Astrocyte of the cerebellum (primary cell): ENCODE data around the gene ESPNL.
"Not testable (repeated sequence)": the region's sequence is repeated elsewhere in the genome, so short reads cannot be mapped to it uniquely, and the experiment has no call there.

Experiments
- DNase-seq: peaks from one replicate; pipeline ENCODE4 v3.0.0-alpha.2; 2011; ENCODE audit warnings: low read depth
- H3K4me3 ChIP-seq: 2 replicates; pipeline ENCODE4 v1.5.1; 2011; ENCODE audit warnings: mild to moderate bottlenecking, low read depth, low read length, moderate library complexity
- in situ Hi-C: cut with HindIII; loops from 2 replicates; pipeline ENCODE4 v1.10.0; 2017; ENCODE audit warnings: low sequenced_read_pairs
- TF ChIP-seq, protein P1 (sequence below): IDR thresholded peaks from 2 replicates; pipeline ENCODE4 v1.5.1; 2012; ENCODE audit warnings: low read length, low read depth, moderate library complexity, mild to moderate bottlenecking; ENCODE audit errors: missing control alignments

ESPNL gene, protein sequence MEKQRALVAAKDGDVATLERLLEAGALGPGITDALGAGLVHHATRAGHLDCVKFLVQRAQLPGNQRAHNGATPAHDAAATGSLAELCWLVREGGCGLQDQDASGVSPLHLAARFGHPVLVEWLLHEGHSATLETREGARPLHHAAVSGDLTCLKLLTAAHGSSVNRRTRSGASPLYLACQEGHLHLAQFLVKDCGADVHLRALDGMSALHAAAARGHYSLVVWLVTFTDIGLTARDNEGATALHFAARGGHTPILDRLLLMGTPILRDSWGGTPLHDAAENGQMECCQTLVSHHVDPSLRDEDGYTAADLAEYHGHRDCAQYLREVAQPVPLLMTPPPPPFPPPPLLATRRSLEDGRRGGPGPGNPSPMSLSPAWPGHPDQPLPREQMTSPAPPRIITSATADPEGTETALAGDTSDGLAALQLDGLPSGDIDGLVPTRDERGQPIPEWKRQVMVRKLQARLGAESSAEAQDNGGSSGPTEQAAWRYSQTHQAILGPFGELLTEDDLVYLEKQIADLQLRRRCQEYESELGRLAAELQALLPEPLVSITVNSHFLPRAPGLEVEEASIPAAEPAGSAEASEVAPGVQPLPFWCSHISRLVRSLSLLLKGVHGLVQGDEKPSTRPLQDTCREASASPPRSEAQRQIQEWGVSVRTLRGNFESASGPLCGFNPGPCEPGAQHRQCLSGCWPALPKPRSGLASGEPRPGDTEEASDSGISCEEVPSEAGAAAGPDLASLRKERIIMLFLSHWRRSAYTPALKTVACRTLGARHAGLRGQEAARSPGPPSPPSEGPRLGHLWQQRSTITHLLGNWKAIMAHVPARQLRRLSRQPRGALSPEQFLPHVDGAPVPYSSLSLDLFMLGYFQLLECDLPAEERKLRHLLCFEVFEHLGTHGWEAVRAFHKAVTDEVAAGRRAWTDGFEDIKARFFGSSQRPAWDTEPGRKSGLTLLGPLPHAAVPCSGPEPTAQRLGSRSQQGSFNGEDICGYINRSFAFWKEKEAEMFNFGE

DNA sequence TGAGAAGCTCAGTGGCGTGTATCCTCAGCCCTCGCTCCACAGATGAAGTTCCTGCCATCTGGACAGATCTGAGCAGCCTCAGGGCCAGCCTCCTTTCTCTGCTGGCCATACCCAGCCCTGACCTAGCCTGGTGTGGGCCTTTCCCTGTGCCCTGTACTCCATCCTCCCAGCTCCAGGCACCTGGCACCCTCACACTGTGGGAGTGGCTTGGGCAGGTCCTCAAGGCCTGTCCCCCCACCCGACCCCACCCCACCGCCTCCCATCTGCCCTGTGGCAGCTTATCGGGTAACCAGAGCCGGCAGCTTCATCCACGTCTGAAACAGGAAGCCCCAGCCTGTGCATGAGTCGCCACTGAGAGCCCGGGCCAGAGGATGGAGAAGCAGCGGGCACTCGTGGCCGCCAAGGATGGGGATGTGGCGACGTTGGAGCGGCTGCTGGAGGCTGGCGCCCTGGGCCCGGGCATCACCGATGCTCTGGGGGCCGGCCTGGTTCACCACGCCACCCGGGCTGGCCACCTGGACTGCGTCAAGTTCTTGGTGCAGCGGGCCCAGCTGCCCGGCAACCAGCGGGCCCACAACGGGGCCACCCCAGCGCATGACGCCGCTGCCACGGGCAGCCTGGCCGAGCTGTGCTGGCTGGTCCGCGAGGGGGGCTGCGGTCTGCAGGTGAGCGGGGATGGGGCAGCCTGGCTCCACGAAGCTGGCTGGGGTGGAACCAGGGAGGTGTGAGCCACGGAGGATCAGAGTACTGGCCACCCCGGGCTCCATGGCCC, at the start of gene ESPNL:
Gene ESPNL, plus strand, starts transcription at position 292 of the 772 bp plus-strand sequence. Its CDS starts 80 bp downstream, at position 372.
- no peak within 1 kb of the TSS for H3K4me3 ChIP-seq
- in situ Hi-C loops, result no loop called here
- DNase-seq, result no peak
- TF ChIP-seq, protein P1, sequence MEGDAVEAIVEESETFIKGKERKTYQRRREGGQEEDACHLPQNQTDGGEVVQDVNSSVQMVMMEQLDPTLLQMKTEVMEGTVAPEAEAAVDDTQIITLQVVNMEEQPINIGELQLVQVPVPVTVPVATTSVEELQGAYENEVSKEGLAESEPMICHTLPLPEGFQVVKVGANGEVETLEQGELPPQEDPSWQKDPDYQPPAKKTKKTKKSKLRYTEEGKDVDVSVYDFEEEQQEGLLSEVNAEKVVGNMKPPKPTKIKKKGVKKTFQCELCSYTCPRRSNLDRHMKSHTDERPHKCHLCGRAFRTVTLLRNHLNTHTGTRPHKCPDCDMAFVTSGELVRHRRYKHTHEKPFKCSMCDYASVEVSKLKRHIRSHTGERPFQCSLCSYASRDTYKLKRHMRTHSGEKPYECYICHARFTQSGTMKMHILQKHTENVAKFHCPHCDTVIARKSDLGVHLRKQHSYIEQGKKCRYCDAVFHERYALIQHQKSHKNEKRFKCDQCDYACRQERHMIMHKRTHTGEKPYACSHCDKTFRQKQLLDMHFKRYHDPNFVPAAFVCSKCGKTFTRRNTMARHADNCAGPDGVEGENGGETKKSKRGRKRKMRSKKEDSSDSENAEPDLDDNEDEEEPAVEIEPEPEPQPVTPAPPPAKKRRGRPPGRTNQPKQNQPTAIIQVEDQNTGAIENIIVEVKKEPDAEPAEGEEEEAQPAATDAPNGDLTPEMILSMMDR, result no peak

DNA sequence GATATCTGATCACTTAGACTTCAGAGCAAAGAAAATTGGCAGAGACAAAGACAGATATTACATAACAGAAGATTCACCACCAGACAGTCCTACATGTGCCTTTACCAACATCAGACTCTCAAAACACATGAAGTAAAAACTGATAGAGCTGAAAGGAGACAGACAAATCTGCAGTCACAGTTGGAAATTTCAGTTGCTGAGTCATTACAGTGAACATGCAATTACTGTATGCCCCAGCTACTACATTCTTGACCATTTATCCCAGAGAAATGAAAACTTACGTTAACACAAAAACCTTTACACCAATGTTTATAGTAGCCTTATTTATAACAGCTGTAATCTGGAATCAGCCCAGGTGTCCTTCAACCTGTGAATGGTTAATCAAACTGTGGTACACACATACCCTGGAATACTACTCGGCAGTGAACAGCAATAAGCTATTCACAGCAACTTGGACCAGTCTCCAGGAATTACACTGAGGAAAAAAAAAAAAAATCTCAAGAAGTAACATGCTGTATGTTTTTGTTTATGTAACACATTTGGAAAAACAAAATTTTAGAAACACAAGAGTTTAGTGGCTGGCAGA, 46.9 kb upstream of the ESPNL start:
- no peak overlapping the region for H3K4me3 ChIP-seq
- DNase-seq, result no peak
- in situ Hi-C loops, result no loop called here
- TF ChIP-seq, protein P1, result no peak

DNA sequence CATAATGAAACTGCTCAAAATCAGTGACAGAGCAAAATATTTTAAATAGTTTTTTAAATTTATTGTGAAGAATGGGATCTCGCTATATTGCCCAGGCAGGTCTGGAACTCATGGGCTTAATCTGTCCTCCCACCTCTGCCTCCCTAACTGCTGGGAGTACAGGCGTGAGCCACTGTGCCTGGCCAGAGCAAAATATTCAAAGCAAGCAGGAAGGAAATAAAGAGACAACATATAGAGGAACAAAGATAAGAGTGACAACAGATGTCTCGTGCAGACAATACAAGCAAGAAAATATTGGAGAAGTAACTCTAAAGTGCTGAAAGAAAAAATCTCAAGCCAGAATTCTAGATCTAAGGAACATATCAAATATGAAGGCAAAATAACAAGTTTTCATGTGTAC, 44.3 kb upstream of the ESPNL start:
- in situ Hi-C loops, result no loop called here
- DNase-seq, result no peak
- TF ChIP-seq, protein P1, result no peak
- no peak overlapping the region for H3K4me3 ChIP-seq

DNA sequence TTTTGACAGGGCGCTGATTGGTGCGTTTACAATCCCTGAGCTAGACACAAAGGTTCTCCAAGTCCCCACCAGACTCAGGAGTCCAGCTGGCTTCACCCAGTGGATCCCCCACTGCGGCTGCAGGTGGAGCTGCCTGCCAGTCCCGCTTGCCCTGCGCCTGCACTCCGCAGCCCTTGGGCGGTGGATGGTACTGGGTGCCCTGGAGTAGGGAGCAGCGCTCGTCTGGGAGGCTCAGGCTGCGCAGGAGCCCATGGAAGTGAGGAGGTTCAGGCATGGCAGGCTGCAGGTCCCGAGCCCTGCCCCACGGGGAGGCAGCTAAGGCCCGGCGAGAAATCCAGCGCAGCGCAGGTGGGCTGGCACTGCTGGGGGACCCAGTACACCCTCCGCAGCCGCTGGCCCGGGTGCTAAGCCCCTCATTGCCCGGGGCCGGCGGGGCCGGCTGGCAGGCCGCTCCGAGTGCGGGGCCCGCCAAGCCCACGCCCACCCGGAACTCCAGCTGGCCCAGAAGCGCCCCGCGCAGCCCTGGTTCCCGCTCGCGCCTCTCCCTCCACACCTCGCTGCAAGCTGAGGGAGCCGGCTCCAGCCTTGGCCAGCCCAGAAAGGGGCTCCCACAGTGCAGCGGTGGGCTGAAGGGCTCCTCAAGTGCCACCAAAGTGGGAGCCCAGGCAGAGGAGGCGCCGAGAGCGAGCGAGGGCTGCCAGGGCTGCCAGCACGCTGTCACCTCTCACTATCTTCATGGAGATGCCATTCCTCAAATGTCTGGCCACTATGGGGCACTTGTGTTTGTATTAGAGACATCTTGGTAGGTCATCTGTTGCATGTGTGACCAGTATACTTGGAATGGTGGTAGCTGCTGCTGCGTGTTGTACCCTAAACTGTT, 42.2 kb upstream of the ESPNL start:
- in situ Hi-C loops, H3K4me3 ChIP-seq, DNase-seq: not testable (repeated sequence)

DNA sequence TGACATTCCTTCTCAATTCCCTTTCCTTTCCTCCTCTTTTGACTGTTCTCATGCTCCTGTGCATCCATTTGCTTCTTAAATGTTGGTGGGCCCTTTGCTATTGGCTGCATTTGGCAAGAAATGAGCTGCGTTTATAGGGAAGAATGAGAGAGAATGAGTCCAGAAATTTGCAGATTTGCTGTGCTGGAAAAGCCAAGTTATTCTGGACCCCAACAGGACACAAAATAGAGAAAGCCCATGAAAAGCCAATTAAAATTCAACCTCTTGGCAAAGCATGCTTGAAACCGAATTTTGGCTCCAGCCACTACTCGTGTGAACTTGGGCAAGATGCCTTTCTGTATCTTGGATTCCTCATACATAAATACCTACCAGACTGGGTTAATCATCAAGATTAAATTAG, 40.6 kb upstream of the ESPNL start:
- H3K4me3 ChIP-seq, result peak overlapping the region; percentile 77
- DNase-seq, result no peak
- in situ Hi-C loops, result no loop called here
- TF ChIP-seq, protein P1, result no peak

DNA sequence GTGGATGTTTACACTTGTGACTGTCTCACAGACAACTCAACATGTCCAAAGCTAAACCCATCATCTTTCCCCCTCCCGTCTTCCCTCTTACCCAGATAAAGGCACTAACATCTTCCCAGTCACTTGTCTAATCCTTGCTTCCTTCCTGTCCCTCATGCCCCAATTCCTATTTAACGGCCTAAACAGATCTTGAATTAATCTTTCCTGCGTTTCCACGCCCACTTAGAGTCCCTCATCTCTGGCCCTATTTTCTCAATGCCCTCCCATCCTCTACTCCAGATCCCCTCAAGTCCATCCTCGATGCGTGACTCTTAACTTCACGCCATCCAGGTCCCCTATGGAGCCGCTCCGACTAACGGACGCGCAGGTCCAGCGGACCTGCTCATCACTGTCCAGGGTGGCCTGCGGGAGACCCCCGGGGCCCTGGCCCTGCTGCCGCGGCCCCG, 40.0 kb upstream of the ESPNL start:
- in situ Hi-C loops, result no loop called here
- TF ChIP-seq, protein P1, result no peak
- no peak for DNase-seq
- H3K4me3 ChIP-seq, result peak overlapping the region; percentile 77
